SH-SY5Y (cell line): Measurements from ENCODE around the gene CFAP161.

Source experiments
- GATA2 ChIP-seq: IDR thresholded peaks from 2 replicates; pipeline ENCODE4 v1.6.1; 2011; ENCODE audit warnings: mild to moderate bottlenecking, low read depth, low read length
- GATA3 ChIP-seq: IDR thresholded peaks from 2 replicates; pipeline ENCODE4 v1.6.1; 2011; ENCODE audit warnings: low read depth, mild to moderate bottlenecking, low read length, moderate library complexity

DNA sequence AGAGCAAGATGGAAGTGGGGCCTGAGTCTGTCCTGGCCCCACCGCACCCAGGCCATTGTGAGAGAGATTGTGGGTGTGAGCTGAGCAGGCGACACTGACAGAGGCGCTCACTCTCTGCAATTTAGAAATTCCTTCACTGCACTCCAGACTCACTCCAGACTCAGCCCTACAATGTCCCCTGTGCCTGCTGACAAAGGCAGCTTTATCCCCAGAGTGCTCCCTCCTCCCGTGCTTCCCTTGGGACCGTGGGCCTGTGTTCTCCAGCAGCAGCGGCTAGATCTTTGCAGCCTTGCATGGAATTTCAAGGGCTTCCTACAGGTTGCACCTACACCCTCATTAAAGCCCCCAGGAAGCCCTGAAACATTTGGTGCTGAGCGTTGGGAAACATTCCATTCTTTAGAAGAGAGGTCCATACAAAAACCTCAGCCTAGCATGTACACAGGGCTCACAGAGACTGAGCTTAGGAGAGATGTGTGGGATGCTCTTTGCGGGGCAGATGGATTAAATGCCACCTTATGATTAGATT lies 61.3 kb downstream of the CFAP161 start:
- TF ChIP-seq GATA2 (no peak), GATA3 (no peak)
